ENCODE measurements around the gene PBX2.

PBX2 gene

GRCh38 chr6:32167761-32168262 is 22.2 kb downstream of the PBX2 start:
- DNase-seq (no peak), ATAC-seq (ENCODE audit: insufficient read depth, low read depth) (no peak)
- Histone ChIP-seq H3K9ac (ENCODE audit: low read depth, low read length) (no peak overlapping the region), H3K4me2 (ENCODE audit: insufficient read depth, low read length) (no peak overlapping the region), H3K4me1 (ENCODE audit: insufficient read depth, low read length) (no peaks in the 10 kb centered on the region), H3K27me3 (ENCODE audit: insufficient read depth, low read length, poor library complexity) (no peaks in the 10 kb centered on the region), H3K36me3 (ENCODE audit: insufficient read depth, low read length) (peaks cover 58% of the 10 kb centered on the region), H3K27ac (ENCODE audit: low read length) (no peak overlapping the region), H2AFZ (ENCODE audit: low read depth, low read length) (no peak overlapping the region), H3K9me3 (ENCODE audit: insufficient read depth, low read length, severe bottlenecking) (no peaks in the 10 kb centered on the region), H3K79me2 (ENCODE audit: insufficient read depth, low read length) (no peaks in the 10 kb centered on the region), H3K4me3 (ENCODE audit: low read depth in 1 of 2, low read length in 2 of 2) (no peak overlapping the region), H4K20me1 (ENCODE audit: insufficient read depth, low read length) (no peaks in the 10 kb centered on the region)
- TF ChIP-seq CTCF (IDR thresholded peaks at IDR 0.05; ENCODE audit: borderline replicate concordance, extremely low read depth, low read length, poor library complexity, severe bottlenecking): no peak

- no peaks in the 10 kb centered on the region for H3K9me3 ChIP-seq (ENCODE audit: insufficient read depth, low read length, severe bottlenecking)
- H2AFZ ChIP-seq (ENCODE audit: low read depth, low read length): no peak overlapping the region
- no peak overlapping the region for H3K4me3 ChIP-seq (ENCODE audit: low read depth in 1 of 2, low read length in 2 of 2)
- ATAC-seq (ENCODE audit: insufficient read depth, low read depth) (no peak), DNase-seq (no peak)
- no peak overlapping the region for H3K27ac ChIP-seq (ENCODE audit: low read length)
- no peaks in the 10 kb centered on the region for H4K20me1 ChIP-seq (ENCODE audit: insufficient read depth, low read length)
- no peaks in the 10 kb centered on the region for H3K4me1 ChIP-seq (ENCODE audit: insufficient read depth, low read length)
- H3K79me2 ChIP-seq (ENCODE audit: insufficient read depth, low read length): no peaks in the 10 kb centered on the region
- no peaks in the 10 kb centered on the region for H3K27me3 ChIP-seq (ENCODE audit: insufficient read depth, low read length, poor library complexity)
- H3K4me2 ChIP-seq (ENCODE audit: insufficient read depth, low read length): no peak overlapping the region
- no peak overlapping the region for H3K9ac ChIP-seq (ENCODE audit: low read depth, low read length)
- TF ChIP-seq CTCF (IDR thresholded peaks at IDR 0.05; ENCODE audit: borderline replicate concordance, extremely low read depth, low read length, poor library complexity, severe bottlenecking) (no peak), EZH2 (IDR thresholded peaks at IDR 0.05; ENCODE audit: borderline replicate concordance, low read depth, low read length, severe bottlenecking) (no peak)
- H3K36me3 ChIP-seq (ENCODE audit: insufficient read depth, low read length): peaks cover 61% of the 10 kb centered on the region
Measured at GRCh38 chr6:32167154-32167760, 22.7 kb downstream of the PBX2 start.

- no peak overlapping the region for H3K4me3 ChIP-seq (ENCODE audit: low read depth in 1 of 2, low read length in 2 of 2)
- H3K9ac ChIP-seq (ENCODE audit: low read depth, low read length): no peak overlapping the region
- no peaks in the 10 kb centered on the region for H3K4me1 ChIP-seq (ENCODE audit: insufficient read depth, low read length)
- no peak overlapping the region; the same call in 1 of the 2 replicates for H3K27ac ChIP-seq (ENCODE audit: low read length)
- TF ChIP-seq CTCF (IDR thresholded peaks at IDR 0.05; ENCODE audit: borderline replicate concordance, extremely low read depth, low read length, poor library complexity, severe bottlenecking): no peak
- no peak for TF ChIP-seq EZH2 (IDR thresholded peaks at IDR 0.05; ENCODE audit: borderline replicate concordance, low read depth, low read length, severe bottlenecking)
- DNase-seq (peak; percentile 24), ATAC-seq (ENCODE audit: insufficient read depth, low read depth) (no peak; the same call in 2 of the 3 replicates)
- H2AFZ ChIP-seq (ENCODE audit: low read depth, low read length): no peak overlapping the region
- H3K79me2 ChIP-seq (ENCODE audit: insufficient read depth, low read length): no peaks in the 10 kb centered on the region
- no peak overlapping the region for H3K4me2 ChIP-seq (ENCODE audit: insufficient read depth, low read length)
- H3K9me3 ChIP-seq (ENCODE audit: insufficient read depth, low read length, severe bottlenecking): no peaks in the 10 kb centered on the region
- H3K36me3 ChIP-seq (ENCODE audit: insufficient read depth, low read length): peaks cover 61% of the 10 kb centered on the region
- no peaks in the 10 kb centered on the region for H3K27me3 ChIP-seq (ENCODE audit: insufficient read depth, low read length, poor library complexity)
- no peaks in the 10 kb centered on the region for H4K20me1 ChIP-seq (ENCODE audit: insufficient read depth, low read length)
Measured at GRCh38 chr6:32166411-32167061, 23.5 kb downstream of the PBX2 start.

Data from DND-41 (cell line).